Stimulated activated CD8-positive, alpha-beta memory T cell treated with anti-CD3 and anti-CD28 coated beads, Interleukin-7, amount 100 ng/mL, for 4 hours (primary cell): ENCODE data around the gene ADARB2.
"Not testable (repeated sequence)": the region's sequence is repeated elsewhere in the genome, so short reads cannot be mapped to it uniquely, and the experiment has no call there.

ENCODE experiments used
- DNase-seq, 2 donors: peaks; one replicate each; pipeline ENCODE4 v3.0.0-alpha.2; 2020; ENCODE audit warnings: low read depth in 2 of 2

Gene ADARB2

GRCh38 chr10:1737222-1738061, at the start of gene ADARB2:
Gene ADARB2 (minus strand): TSS chr10:1737525.
- no peak for DNase-seq

GRCh38 chr10:1785835-1786234, 48.5 kb upstream of the ADARB2 start:
- DNase-seq, result no peak

DNA sequence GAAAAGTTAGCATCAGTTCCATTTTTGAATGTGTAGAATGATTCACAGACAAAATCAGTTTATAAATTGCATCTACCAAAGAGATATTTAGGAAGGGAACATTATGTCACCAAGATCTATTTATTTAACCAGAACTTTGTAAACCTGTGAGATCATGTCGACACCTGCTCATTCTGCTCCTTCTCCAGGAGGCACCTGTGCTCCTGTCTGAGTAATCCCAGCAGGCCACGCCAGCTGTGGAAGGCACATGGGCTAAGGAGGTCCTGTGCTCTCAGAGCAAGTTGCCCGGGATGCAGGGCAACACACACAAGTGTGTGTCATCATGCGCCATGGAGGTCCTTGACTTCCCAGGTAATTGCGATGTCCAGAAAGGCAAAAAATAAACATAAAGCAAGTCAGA, 45.5 kb upstream of the ADARB2 start:
- DNase-seq, result no peak

GRCh38 chr10:1779796-1780195, 42.5 kb upstream of the ADARB2 start:
- DNase-seq, result no peak

DNA sequence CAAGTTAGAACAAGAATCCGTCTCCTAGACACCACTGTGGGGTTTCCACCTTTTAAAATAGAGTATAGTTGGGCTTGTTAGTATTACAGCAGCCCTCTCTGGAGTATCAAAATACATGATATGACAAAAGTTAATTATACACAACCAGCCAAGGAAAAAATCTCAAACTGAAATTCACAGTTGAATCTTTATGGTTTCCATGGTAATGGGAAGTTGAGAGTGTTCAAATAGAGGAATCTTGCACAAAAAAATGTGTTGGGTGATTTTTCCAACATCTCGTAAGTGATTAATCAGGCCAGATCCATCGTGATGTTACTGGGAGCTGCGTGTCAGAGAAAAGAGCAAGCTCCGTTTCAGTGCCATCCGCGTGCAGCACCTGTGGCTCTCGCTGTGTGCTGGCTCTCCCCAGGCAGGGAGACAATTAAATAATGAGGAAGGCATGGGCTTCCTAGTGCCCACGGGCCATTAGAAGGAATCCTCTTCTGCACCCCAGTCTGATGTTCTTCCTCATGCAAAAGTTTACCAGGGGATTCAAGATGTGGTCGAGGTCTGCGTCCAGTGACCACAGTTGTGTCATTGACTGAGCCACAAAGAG, 41.1 kb upstream of the ADARB2 start:
- no peak for DNase-seq

GRCh38 chr10:1776127-1776662, 38.9 kb upstream of the ADARB2 start:
- no peak for DNase-seq

GRCh38 chr10:1774796-1775195, 37.5 kb upstream of the ADARB2 start:
- no peak for DNase-seq

- DNase-seq, result not testable (repeated sequence)
Observed at GRCh38 chr10:1773204-1773603, 35.9 kb upstream of the ADARB2 start.

DNA sequence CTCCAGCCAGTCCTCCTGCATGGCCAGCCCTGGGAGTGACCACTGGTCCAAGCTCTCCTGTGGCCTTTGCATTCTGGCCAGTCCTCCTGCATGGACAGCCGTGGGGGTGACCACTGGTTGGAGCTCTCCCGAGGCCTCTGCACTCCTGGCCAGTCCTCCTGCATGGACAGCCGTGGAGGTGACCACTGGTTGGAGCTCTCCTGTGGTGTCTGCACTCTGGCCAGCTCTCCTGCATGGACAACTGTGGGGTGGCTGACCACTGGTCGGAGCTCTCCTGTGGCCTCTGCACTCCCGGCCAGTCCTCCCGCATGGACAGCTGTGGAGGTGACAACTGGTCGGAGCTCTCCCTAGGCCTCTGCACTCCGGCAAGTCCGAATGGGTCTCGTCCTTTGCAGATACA, 28.7 kb upstream of the ADARB2 start:
- no peak for DNase-seq

GRCh38 chr10:1762076-1762475, 24.8 kb upstream of the ADARB2 start:
- no peak for DNase-seq

GRCh38 chr10:1754506-1755153, 17.3 kb upstream of the ADARB2 start:
- DNase-seq, result no peak

GRCh38 chr10:1752153-1752552, 14.8 kb upstream of the ADARB2 start:
- DNase-seq, result no peak

DNA sequence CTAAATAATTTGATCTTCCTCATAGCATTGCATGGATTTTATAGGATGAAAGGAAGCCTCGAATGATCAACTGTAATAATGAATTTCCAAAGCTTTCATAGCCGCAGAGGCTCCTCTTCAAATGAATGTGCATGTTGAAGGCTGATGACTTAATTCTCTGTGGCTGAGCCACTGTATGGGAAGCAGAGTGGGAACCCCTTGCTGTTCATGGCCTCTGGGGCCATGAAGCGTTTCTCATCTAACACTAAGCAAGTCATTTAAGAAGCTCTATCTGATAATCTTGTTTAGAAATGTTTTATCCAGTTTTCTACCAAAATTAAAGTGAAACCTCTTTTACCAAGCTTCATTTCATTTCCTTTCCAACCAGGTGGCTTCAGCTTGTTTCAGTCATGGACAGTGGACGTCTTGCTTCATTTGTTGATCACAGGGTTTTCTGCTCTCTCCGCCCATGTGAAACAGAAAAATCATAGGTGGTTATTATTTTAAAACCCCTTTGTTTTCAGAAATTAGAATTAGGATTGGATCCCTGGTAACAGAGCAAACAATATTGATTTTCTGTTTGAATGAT, 10.3 kb upstream of the ADARB2 start:
- no peak for DNase-seq

DNA sequence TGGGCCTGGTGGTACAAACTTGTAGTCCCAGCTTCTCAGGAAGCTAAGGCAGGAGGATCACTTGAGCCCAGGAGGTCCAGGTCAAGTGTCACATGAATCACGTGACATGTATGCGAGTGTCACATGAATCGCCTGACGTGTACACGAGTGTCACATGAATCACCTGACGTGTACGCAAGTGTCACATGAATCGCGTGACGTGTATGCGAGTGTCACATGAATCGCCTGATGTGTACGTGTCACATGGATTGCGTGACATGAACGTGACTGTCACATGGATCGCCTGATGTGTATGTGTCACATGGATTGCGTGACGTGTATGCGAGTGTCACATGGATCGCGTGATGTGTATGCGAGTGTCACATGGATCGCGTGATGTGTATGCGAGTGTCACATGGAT, 9.5 kb upstream of the ADARB2 start:
- DNase-seq, result no peak

DNA sequence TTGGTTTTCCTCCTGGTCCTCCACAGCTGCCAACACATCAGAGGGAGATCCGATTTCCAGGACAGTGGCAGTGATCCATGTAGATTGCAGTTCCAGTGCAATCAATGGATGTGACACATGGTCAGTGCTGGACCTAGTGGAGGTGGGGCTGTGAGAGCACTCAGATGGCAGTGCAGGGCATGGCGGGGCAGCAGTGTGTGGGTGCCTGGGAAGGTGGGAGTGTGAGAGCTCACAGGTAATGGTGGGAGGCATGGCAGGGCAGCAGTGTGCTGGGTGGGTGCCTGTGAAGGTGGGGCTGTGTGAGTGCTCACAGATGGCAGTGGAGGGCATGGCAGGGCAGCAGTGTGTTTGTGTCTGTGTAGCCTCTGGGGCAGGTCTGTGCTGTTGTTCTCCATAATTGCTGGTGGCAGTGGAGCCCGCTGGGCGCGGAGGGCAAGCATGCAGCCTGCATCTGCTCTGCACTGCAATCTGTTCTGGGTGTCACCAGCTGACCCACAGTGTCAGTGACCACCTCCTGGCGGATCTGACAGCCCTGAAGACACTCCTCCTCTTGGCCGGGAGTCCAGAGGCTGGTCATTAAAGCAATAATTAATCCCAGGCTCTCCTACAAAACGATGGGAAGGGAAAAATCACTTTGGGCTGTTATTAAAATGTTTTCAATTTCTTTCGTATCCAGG, 8.6 kb upstream of the ADARB2 start:
- no peak for DNase-seq

DNA sequence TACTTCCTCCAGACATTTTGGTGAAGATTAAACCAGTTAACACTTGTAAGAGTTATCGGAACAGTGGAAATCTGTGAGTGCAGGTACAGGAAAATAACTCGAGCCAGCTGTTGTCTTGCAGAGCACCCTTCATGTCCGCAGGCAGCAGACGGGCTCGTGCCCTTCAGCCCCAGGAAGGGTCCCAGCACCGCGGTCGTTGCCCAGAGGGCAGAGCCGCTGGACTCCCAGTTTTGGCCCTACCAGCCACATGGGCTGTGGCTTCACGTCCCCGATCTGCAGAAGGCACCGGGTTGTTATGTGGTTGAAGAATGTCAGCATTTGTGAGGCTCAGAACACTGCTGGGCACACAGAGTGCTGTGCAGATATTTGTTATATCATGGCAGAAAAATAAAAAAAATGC, 7.2 kb upstream of the ADARB2 start:
- DNase-seq, result no peak

DNA sequence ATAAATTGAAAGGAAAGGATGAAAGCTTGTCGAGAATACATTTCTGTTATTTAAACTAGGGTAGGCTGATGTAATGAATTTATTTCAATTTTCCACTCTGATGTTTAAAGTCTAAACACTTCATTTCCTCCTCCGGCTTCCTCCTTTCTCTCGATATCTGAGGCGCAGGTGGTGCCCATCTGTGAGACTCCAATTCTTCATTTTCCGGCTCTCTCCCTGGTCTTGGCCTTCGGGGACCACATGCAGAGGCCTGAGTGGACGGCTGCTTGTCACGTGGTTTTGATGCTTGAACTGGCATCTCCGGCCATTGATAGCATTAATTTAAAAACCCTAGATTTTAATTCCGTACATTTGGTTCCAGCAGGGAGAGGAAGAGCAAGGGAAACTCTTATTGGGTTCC, 5.8 kb upstream of the ADARB2 start:
- no peak for DNase-seq

GRCh38 chr10:1741450-1741849, 4.1 kb upstream of the ADARB2 start:
- no peak for DNase-seq

- DNase-seq, result no peak
Observed at GRCh38 chr10:1739751-1740150, 2.4 kb upstream of the ADARB2 start.

DNA sequence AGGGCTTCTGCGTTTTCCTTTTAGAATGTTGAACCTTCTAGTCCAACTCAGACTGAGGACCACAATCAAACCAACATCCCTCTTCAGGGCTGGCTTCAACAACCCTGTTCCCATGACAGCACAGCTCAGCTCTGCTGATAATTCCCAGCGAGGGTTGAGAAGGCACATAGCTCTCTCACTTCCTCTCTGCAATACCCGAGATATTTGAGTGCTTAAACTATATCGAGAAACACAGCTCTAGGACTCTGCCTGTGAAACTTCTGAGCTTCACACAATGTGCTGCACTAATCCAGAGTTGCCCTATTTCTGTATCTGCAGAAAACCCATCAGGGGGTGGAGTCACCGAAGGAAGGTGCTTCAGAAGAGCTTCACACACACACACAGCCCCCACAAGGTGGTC, 1.6 kb upstream of the ADARB2 start:
- DNase-seq, result no peak

- no peak for DNase-seq
Observed at GRCh38 chr10:1736972-1737221, 428 bp downstream of the ADARB2 start.
